ENCODE data around the gene LPIN1.

The LPIN1 gene

GRCh38 chr2:11862049-11862448, 115.6 kb downstream of the LPIN1 start:
- Histone ChIP-seq H3K27ac (ENCODE audit: low read depth, low read length) (no peak overlapping the region), H3K9ac (ENCODE audit: low read depth, low read length) (no peak overlapping the region), H3K4me3 (ENCODE audit: low read depth, low read length) (no peak overlapping the region), H3K9me3 (ENCODE audit: control insufficient read depth, insufficient read depth, low read length) (peaks cover 21% of the 10 kb centered on the region), H3K36me3 (ENCODE audit: control insufficient read depth, insufficient read depth, low read length) (no peaks in the 10 kb centered on the region), H3K27me3 (ENCODE audit: control insufficient read depth, insufficient read depth, low read length) (no peaks in the 10 kb centered on the region), H3K4me1 (ENCODE audit: control insufficient read depth, insufficient read depth, low read length) (peaks cover 12% of the 10 kb centered on the region)

- no peak overlapping the region for H3K9ac ChIP-seq (ENCODE audit: low read depth, low read length)
- no peak overlapping the region for H3K27ac ChIP-seq (ENCODE audit: low read depth, low read length)
- peaks cover 13% of the 10 kb centered on the region for H3K9me3 ChIP-seq (ENCODE audit: control insufficient read depth, insufficient read depth, low read length)
- H3K4me3 ChIP-seq (ENCODE audit: low read depth, low read length): no peak overlapping the region
- H3K27me3 ChIP-seq (ENCODE audit: control insufficient read depth, insufficient read depth, low read length): no peaks in the 10 kb centered on the region
- no peaks in the 10 kb centered on the region for H3K36me3 ChIP-seq (ENCODE audit: control insufficient read depth, insufficient read depth, low read length)
- H3K4me1 ChIP-seq (ENCODE audit: control insufficient read depth, insufficient read depth, low read length): peaks cover 12% of the 10 kb centered on the region
Measured at GRCh38 chr2:11863103-11863502, 116.7 kb downstream of the LPIN1 start.

GRCh38 chr2:11863513-11864328, 117.3 kb downstream of the LPIN1 start:
- Histone ChIP-seq H3K27me3 (ENCODE audit: control insufficient read depth, insufficient read depth, low read length) (no peaks in the 10 kb centered on the region), H3K27ac (ENCODE audit: low read depth, low read length) (peak overlapping the region; percentile 6), H3K36me3 (ENCODE audit: control insufficient read depth, insufficient read depth, low read length) (no peaks in the 10 kb centered on the region), H3K9ac (ENCODE audit: low read depth, low read length) (no peak overlapping the region), H3K9me3 (ENCODE audit: control insufficient read depth, insufficient read depth, low read length) (peaks cover 6% of the 10 kb centered on the region), H3K4me1 (ENCODE audit: control insufficient read depth, insufficient read depth, low read length) (peaks cover 12% of the 10 kb centered on the region), H3K4me3 (ENCODE audit: low read depth, low read length) (no peak overlapping the region)

GRCh38 chr2:11864724-11865123, 118.3 kb downstream of the LPIN1 start:
- no peak overlapping the region for H3K27ac ChIP-seq (ENCODE audit: low read depth, low read length)
- H3K4me1 ChIP-seq (ENCODE audit: control insufficient read depth, insufficient read depth, low read length): peaks cover 12% of the 10 kb centered on the region
- no peak overlapping the region for H3K9ac ChIP-seq (ENCODE audit: low read depth, low read length)
- H3K36me3 ChIP-seq (ENCODE audit: control insufficient read depth, insufficient read depth, low read length): no peaks in the 10 kb centered on the region
- no peaks in the 10 kb centered on the region for H3K9me3 ChIP-seq (ENCODE audit: control insufficient read depth, insufficient read depth, low read length)
- H3K4me3 ChIP-seq (ENCODE audit: low read depth, low read length): no peak overlapping the region
- no peaks in the 10 kb centered on the region for H3K27me3 ChIP-seq (ENCODE audit: control insufficient read depth, insufficient read depth, low read length)

GRCh38 chr2:11865378-11865777, 118.9 kb downstream of the LPIN1 start:
- H3K4me3 ChIP-seq (ENCODE audit: low read depth, low read length): no peak overlapping the region
- no peaks in the 10 kb centered on the region for H3K9me3 ChIP-seq (ENCODE audit: control insufficient read depth, insufficient read depth, low read length)
- H3K36me3 ChIP-seq (ENCODE audit: control insufficient read depth, insufficient read depth, low read length): no peaks in the 10 kb centered on the region
- no peaks in the 10 kb centered on the region for H3K27me3 ChIP-seq (ENCODE audit: control insufficient read depth, insufficient read depth, low read length)
- no peak overlapping the region for H3K9ac ChIP-seq (ENCODE audit: low read depth, low read length)
- H3K4me1 ChIP-seq (ENCODE audit: control insufficient read depth, insufficient read depth, low read length): peaks cover 12% of the 10 kb centered on the region
- H3K27ac ChIP-seq (ENCODE audit: low read depth, low read length): no peak overlapping the region

GRCh38 chr2:11865805-11866204, 119.4 kb downstream of the LPIN1 start:
- no peaks in the 10 kb centered on the region for H3K27me3 ChIP-seq (ENCODE audit: control insufficient read depth, insufficient read depth, low read length)
- H3K4me1 ChIP-seq (ENCODE audit: control insufficient read depth, insufficient read depth, low read length): peaks cover 12% of the 10 kb centered on the region
- no peak overlapping the region for H3K9ac ChIP-seq (ENCODE audit: low read depth, low read length)
- no peak overlapping the region for H3K27ac ChIP-seq (ENCODE audit: low read depth, low read length)
- no peaks in the 10 kb centered on the region for H3K9me3 ChIP-seq (ENCODE audit: control insufficient read depth, insufficient read depth, low read length)
- no peak overlapping the region for H3K4me3 ChIP-seq (ENCODE audit: low read depth, low read length)
- H3K36me3 ChIP-seq (ENCODE audit: control insufficient read depth, insufficient read depth, low read length): no peaks in the 10 kb centered on the region

GRCh38 chr2:11866358-11867335, 120.2 kb downstream of the LPIN1 start:
- Histone ChIP-seq H3K27me3 (ENCODE audit: control insufficient read depth, insufficient read depth, low read length) (no peaks in the 10 kb centered on the region), H3K27ac (ENCODE audit: low read depth, low read length) (no peak overlapping the region), H3K9me3 (ENCODE audit: control insufficient read depth, insufficient read depth, low read length) (no peaks in the 10 kb centered on the region), H3K36me3 (ENCODE audit: control insufficient read depth, insufficient read depth, low read length) (no peaks in the 10 kb centered on the region), H3K9ac (ENCODE audit: low read depth, low read length) (no peak overlapping the region), H3K4me3 (ENCODE audit: low read depth, low read length) (no peak overlapping the region), H3K4me1 (ENCODE audit: control insufficient read depth, insufficient read depth, low read length) (peaks cover 12% of the 10 kb centered on the region)

- Histone ChIP-seq H3K27ac (ENCODE audit: low read depth, low read length) (no peak overlapping the region), H3K27me3 (ENCODE audit: control insufficient read depth, insufficient read depth, low read length) (no peaks in the 10 kb centered on the region), H3K9ac (ENCODE audit: low read depth, low read length) (no peak overlapping the region), H3K36me3 (ENCODE audit: control insufficient read depth, insufficient read depth, low read length) (no peaks in the 10 kb centered on the region), H3K9me3 (ENCODE audit: control insufficient read depth, insufficient read depth, low read length) (no peaks in the 10 kb centered on the region), H3K4me3 (ENCODE audit: low read depth, low read length) (no peak overlapping the region), H3K4me1 (ENCODE audit: control insufficient read depth, insufficient read depth, low read length) (peaks cover 12% of the 10 kb centered on the region)
Measured at GRCh38 chr2:11867926-11868325, 121.5 kb downstream of the LPIN1 start.

- Histone ChIP-seq H3K27me3 (ENCODE audit: control insufficient read depth, insufficient read depth, low read length) (no peaks in the 10 kb centered on the region), H3K36me3 (ENCODE audit: control insufficient read depth, insufficient read depth, low read length) (no peaks in the 10 kb centered on the region), H3K9ac (ENCODE audit: low read depth, low read length) (no peak overlapping the region), H3K9me3 (ENCODE audit: control insufficient read depth, insufficient read depth, low read length) (no peaks in the 10 kb centered on the region), H3K4me1 (ENCODE audit: control insufficient read depth, insufficient read depth, low read length) (peaks cover under 1% of the 10 kb centered on the region), H3K27ac (ENCODE audit: low read depth, low read length) (no peak overlapping the region), H3K4me3 (ENCODE audit: low read depth, low read length) (no peak overlapping the region)
Measured at GRCh38 chr2:11869391-11869991, 123.1 kb downstream of the LPIN1 start.

- Histone ChIP-seq H3K36me3 (ENCODE audit: control insufficient read depth, insufficient read depth, low read length) (no peaks in the 10 kb centered on the region), H3K9me3 (ENCODE audit: control insufficient read depth, insufficient read depth, low read length) (no peaks in the 10 kb centered on the region), H3K9ac (ENCODE audit: low read depth, low read length) (no peak overlapping the region), H3K4me3 (ENCODE audit: low read depth, low read length) (no peak overlapping the region), H3K4me1 (ENCODE audit: control insufficient read depth, insufficient read depth, low read length) (no peaks in the 10 kb centered on the region; the same call in 1 of the 2 replicates), H3K27ac (ENCODE audit: low read depth, low read length) (no peak overlapping the region), H3K27me3 (ENCODE audit: control insufficient read depth, insufficient read depth, low read length) (no peaks in the 10 kb centered on the region)
Measured at GRCh38 chr2:11870064-11870463, 123.6 kb downstream of the LPIN1 start.
